ACHN (cell line): ENCODE results near the gene LDLRAD4.
"Not testable (repeated sequence)": the region's sequence is repeated elsewhere in the genome, so short reads cannot be mapped to it uniquely, and the experiment has no call there.

ENCODE experiments used
- DNase-seq: peaks from one replicate; pipeline ENCODE4 v3.0.0-alpha.2; 2015
- in situ Hi-C: cut with HindIII; loops from 2 replicates; pipeline ENCODE4 v1.10.0; 2017; ENCODE audit warnings: low sequenced_read_pairs, low pct_ligation_motif_present, low pct_unique_long_range_greater_than_20kb

The LDLRAD4 gene

DNA sequence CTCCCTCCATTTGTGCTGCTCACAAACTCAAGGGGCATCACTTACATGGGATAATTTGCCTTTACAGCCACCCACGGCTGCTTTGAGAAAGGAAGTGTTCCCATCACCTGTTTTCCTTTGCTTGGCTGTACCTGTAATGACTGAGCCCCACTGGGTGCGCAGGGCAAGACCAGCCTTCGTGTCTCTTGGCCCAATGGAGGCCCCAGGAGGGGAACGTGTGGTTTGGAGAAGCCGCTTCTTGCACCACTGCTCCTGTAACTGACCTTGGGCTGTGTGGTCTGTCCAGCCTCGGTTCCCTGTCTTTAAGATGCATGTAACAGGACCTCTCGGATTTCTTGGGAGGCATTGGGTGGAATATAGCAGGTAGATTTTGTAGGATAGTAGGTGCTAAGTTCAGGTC, 41.1 kb downstream of the LDLRAD4 start:
- in situ Hi-C loops = no loop called here
- DNase-seq = no peak

GRCh38 chr18:13260197-13260934, 41.8 kb downstream of the LDLRAD4 start:
- in situ Hi-C loops = no loop called here
- no peak for DNase-seq

GRCh38 chr18:13260935-13261640, 42.5 kb downstream of the LDLRAD4 start:
- in situ Hi-C loops = no loop called here
- no peak for DNase-seq

- DNase-seq = no peak
- in situ Hi-C loops = no loop called here
These were observed 43.2 kb downstream of the LDLRAD4 start for GRCh38 chr18:13261661-13262357.

DNA sequence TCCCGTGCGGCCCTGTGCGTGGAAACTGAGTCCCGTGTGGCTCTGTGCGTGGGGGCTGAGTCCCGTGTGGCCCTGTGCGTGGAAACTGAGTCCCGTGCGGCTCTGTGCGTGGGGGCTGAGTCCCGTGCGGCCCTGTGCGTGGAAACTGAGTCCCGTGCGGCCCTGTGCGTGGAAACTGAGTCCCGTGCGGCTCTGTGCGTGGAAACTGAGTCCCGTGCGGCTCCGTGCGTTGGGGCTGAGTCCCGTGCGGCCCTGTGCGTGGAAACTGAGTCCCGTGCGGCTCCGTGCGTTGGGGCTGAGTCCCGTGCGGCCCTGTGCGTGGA, 43.8 kb downstream of the LDLRAD4 start:
- in situ Hi-C loops, DNase-seq: not testable (repeated sequence)

DNA sequence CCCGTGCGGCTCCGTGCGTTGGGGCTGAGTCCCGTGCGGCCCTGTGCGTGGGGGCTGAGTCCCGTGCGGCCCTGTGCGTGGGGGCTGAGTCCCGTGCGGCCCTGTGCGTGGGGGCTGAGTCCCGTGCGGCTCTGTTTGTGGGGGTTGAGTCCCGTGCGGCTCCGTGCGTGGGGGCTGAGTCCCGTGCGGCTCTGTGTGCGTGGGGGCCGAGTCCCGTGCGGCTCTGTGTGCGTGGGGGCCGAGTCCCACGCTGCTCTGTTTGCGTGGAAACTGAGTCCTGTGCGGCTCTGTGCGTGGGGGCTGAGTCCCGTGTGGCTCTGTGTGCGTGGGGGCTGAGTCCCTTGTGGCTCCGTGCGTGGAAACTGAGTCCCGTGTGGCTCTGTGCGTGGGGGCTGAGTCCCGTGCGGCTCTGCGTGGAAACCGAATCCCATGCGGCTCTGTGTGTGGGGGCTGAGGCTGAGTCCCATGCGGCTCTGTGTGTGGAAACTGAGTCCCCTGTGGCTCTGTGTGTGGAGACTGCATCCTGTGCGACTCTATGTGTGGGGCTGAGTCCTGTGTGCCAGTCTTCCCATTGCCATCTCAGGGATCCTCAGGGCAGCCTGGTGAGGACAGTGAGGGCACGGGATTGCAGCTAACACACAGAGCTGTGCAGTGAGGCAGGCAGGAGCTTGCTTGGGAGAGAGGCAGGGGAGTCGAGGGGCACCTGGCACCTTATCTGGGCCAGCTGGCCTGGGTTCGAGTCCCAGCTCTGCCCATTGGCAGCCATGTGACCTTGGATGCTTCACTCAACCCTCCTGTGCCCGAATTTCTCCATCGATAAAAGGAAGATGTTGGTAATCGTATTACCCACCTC, 44.5 kb downstream of the LDLRAD4 start:
- in situ Hi-C loops = no loop called here
- DNase-seq = no peak

- in situ Hi-C loops = no loop called here
- no peak for DNase-seq
These were observed 45.8 kb downstream of the LDLRAD4 start for GRCh38 chr18:13264091-13265007.

GRCh38 chr18:13265008-13265910, 46.7 kb downstream of the LDLRAD4 start:
- in situ Hi-C loops = no loop called here
- no peak for DNase-seq

DNA sequence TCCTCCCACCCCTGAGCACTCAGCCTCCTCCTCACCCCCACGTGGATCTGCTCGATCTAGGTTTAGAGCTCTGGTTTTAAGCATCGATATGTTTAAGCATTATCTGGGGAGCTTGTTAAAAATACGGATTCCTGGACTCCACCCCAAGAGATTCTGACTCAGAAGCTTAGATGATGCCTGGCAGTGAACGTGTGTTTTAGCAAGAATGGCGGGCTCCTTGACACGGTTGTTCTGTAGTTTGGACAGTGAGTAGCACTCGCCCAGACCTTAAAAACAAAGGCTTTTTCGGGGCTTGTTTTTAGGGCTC, 47.3 kb downstream of the LDLRAD4 start:
- in situ Hi-C loops = no loop called here
- DNase-seq = no peak

GRCh38 chr18:13266218-13267100, 47.9 kb downstream of the LDLRAD4 start:
- in situ Hi-C loops = no loop called here
- DNase-seq = no peak

- in situ Hi-C loops = no loop called here
- no peak for DNase-seq
These were observed 48.9 kb downstream of the LDLRAD4 start for GRCh38 chr18:13267431-13267873.

GRCh38 chr18:13268158-13269012, 49.8 kb downstream of the LDLRAD4 start:
- DNase-seq = no peak
- in situ Hi-C loops = no loop called here

DNA sequence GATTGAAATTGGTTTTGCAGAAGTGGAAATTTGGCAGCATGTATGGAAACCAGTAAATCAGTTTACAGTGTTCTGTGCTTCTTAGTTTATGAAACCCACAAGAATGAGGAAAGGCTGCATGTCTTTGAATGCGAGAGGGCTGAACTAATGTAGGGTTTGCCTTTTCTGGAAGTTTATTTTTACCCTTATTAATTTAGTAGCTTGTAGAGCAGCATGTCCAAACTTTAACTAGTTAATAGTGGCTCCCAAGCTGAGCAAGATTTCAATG, 50.4 kb downstream of the LDLRAD4 start:
- DNase-seq = no peak
- in situ Hi-C loops = no loop called here

GRCh38 chr18:13269521-13270011, 51.0 kb downstream of the LDLRAD4 start:
- no peak for DNase-seq
- in situ Hi-C loops = no loop called here

- in situ Hi-C loops = no loop called here
- DNase-seq = no peak
These were observed 51.8 kb downstream of the LDLRAD4 start for GRCh38 chr18:13270279-13270855.
